ENCODE data around the gene ADCY3.

The ADCY3 gene

DNA sequence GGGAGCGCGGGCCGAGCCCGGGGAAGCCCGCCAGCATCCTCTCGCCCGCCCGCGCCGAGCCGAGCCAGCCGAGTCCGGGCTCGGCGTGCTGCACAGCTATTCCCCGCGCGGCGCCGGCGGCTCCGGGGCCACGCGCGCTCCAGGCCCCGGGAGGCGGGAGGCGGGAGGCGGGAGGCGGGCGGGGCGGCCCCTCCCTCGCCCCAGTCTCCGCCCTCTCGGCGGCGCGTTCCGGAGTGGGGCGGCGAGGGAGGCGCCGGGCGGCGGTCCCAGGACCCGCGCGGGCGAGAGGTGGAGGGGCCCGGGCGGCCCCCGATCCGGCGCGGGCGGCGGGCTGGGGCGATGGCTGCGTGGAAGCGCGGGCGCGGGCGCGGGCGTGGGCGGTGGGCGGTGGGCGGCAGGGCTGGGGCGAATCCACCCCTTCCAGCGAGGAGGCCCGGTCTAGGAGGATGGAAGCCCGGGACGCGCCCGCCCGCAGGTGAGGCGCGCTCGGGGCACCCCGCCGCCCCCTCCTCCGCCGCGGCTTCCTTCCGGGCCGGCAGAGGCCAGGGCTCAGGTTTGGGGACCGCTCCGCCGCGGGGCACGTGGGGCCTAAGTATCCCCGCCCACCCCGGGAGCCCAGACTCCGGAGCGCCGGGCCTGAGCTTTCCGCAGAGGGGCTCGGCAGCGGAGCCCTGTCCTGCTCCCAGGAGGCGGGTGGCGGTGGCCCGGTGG is at the start of gene ADCY3:
Gene ADCY3, minus strand, starts transcription at position 140 of the 711 bp plus-strand sequence. CDS start 1,250 bp downstream, outside the sequence.
- peak; percentile 84 for DNase-seq

DNA sequence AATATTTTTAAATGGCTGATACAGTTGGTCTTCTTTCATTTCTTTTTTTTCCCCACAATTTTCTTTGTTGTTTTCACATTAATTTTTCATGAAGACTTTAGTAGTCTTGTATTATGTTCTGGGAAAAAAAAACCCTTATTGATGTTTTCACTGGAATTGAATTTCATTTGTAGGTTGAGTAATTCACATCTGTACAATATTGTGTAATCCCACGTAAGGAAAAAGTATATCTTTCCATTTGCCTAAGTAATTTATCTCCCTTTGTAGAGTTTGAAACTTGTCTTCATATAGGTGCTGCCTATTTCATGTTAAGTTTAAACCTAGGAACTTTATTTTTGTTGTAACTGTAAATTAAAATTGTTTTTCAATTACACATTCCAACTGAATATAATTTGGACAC is 49.7 kb upstream of the ADCY3 start:
- no peak for DNase-seq

DNA sequence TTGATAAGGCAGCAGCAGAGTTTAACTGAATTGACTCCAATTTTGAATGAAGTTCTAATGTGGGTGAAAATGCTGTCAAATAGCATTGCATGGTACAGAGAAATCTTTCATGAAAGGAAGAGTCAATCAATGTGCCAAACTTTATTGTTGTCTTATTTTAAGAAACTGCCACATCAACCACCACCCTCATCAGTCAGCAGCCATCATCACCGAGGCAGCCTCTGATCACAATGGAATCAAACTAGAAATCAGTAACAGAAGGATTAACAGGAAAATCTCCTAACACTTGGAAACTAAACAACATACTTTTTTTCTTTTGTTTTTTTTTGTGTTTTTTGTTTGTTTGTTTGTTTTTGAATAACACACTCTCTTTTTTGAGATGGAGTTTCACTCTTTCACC is 41.9 kb upstream of the ADCY3 start:
- DNase-seq = no peak

DNA sequence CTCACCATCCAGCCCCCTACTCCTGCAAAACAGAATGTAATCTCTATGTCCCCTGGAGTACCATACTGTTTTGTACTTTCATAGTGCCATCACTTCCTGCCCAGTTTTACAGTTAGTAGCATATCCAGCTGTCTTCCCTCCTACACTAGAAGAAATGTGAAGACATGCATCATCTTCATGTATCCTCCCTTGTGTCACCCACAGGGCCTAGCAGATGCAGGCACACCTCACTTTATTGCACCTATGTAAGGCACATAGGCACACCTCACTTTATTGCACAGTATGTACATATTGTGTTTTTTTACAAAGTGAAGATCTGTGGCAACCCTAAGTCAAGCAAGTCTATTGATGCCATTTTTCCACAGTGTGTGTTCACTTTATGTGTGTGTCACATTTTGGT is 39.7 kb upstream of the ADCY3 start:
- no peak for DNase-seq

DNA sequence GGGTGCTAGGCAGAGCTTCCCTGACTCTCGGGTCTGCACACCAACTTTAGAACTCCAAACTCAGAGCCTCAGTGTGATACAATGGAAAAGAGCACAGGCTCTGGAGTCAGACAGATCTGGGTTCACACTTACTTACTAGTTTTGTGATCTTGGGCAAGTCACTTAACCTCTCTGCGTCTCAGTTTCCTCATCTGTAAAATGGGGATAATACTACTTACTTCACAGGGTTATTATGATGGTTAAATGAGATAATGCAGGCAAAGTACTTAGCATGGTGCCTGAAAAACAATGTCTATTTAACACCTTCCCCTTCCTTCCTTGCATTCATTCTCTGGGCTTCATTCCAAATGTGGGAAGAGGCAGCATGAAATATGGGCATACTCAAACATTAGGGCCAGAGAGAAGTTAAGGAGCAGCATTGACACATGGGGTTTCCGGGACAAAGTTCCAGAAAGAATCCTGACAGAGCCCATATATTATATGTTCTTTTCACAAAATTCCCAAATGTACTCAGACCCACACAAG is 38.4 kb upstream of the ADCY3 start:
- DNase-seq = no peak

DNA sequence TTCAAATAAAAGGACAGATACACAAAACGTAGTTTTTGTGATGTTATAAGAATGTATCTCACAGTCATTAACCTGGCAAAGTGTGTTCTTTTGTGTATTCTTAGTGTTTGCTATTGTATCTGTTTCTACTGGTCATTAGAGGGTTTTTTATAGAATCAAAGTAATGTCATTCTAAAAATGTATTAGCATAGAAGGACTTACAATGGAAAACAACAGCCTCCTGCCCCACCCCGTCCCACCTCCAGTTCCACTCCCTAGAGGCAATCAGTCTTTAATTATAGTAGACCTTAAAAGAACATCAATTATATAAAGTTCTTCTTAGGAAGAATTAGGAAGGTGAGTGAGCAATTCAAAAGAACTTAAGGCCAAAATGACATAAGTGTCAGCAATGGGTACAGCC is 37.9 kb upstream of the ADCY3 start:
- DNase-seq = no peak

DNA sequence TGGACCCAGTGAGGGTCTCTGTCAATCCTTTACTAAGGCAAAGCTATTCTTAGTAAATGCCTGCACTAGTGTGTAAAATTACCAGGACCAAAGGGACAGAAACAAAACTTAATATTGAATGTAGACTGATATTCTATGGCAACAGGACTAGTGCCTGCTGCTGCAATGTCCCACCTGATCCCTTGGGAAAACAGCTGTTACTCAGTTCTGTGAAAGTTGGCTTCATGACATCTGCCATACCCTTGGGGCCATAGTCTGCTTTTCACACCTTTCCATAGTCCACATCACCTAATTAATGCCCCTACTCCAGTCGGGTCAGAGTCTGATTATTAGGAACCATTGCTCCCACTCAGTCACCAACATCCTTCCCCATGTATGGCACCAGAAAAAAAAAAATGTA is 37.2 kb upstream of the ADCY3 start:
- DNase-seq = no peak

DNA sequence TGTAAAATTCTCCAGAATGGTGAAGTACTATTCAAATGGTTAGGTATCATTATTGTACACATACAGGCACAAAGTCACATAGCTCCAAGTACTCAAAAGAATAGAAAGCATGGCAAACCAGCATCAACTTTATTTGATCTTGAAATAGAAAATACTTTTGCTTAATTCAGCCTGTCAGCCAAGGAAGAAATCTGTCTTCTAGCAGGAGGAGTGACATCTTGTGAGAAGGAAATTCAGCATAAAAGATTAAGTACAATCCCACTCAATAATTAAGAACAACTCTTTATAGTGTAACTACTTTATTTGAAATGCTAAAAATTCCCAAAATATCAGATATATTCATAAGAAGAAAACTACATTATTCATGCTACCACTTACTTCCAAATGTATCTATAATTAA is 35.9 kb upstream of the ADCY3 start:
- no peak for DNase-seq

DNA sequence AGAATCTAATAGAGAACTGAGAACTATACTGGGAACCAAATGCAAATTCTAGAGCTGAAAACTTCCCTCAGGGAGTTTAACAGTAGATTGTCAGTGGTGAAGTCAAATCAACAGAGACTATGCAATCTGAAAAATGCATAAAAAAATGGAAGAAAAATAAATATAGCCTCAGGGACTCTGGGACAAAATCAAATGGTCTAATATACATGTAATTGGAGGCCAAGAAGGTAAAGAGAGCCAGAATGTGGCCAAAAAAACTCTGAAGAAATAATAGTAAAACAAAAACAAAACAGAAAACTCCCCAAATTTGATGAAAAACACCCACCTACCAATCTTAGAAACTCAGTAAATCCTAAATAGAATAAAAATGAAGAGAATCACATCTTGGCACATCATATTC is 35.2 kb upstream of the ADCY3 start:
- DNase-seq = no peak

DNA sequence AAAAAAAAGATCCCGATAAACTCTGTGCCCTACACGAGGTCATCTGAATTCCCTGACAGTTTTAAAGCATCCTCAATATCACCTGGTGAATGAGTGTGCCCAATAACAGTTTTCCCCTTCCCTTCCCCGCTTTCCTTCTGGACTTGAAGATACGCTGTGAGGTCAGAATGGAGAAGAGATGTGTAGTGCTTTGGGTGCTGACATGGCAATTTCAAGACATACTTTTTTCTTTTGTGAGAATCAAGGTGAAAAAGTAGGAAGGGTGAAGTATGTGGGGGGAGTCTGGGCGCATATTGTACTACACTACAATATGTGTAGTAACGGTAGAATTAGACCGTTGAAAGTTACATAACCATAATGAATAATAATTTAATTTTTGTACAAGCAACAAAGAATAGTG is 30.1 kb upstream of the ADCY3 start:
- DNase-seq = no peak

DNA sequence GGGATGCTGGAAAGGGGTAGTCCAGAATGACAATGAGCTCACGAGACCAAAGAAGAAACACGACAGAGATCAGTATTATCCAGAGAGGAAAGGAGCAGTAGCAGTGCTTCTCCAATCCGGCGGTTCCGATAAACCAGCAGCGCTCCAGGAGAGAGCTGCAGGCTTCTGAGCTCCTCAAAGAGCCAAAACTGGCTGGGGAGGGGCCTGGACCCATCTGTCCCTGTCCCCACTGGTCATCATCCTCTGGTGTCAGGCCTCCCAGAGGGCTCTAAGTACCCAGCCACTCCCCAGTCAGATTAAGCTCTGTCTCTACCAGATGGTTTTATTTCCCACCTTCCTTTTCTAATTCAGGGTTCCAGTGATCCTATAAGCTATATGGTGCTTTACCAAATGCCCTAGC is 28.5 kb upstream of the ADCY3 start:
- DNase-seq = no peak

DNA sequence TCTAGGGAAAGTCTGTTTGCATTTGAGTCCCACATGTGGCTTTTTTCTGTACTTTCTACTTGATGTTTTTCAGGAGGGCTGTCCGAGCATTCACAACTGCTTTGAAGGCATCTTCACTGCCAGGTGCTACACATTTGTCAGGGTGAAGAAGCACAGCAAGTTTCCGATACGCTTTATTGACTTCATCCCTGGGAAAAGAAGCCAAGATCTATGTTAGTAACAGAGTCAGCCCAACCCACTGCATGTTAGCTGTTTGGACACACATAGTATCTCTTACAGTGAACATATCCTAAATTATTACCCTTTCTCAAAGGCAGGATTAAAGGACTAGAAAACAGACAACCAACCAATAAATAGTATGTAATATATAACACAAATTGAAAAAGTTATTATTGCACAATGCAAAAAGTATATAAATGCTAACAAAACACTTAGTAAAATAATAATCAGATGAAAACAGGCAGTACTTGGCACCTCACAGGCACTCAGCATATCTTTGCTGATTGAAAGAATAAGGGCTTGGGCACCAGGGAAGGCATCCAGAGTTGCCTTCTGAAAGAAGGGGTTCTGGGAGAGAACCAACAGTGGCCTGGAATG is 27.6 kb upstream of the ADCY3 start:
- no peak for DNase-seq

DNA sequence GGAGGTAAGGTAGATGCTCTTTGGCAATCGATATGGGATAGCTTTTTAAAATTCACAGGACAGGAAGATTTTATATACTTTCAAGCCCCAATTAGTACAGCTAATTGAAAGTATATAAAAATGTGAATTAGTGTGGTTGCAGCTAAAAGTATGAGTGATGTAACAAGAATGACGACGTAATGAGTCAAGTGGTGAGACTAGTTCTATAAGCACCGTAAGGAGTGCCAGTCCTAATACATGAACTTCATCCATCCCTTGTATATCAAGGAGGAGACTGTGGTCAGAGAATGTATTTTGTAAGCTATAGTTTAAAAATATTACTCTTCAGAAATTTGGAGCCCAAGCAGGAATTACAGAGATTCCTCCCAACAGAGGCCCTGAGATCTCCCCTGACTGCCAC is 25.9 kb upstream of the ADCY3 start:
- no peak for DNase-seq

DNA sequence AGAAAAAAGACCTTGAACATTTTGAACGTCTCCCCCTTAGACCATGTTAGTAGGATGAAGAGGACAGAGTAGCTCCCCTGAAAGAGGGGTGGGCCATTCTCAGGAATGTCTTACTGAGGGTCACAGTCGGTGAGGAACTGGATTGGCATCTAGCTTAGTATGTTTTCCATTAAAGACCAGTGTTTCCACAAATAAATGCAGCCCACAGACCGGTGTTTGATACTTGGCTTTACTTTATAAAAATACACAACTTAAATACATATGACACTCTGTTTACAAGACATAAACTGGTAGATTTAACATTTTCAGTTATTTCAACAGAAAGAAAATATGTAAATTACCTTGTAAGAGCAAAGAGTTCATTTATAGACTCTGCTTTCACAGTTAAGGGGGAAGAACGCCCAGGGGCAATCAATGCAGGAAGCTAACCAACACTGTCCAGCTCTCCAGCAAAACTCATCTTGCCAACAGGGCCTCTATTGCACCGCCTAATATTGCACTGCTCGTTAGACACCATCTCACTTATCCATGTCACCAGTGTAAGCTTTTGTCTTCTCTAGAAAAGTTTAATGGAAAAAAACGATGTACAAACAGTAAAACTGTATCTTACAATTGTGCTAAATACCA is 23.5 kb upstream of the ADCY3 start:
- no peak for DNase-seq

DNA sequence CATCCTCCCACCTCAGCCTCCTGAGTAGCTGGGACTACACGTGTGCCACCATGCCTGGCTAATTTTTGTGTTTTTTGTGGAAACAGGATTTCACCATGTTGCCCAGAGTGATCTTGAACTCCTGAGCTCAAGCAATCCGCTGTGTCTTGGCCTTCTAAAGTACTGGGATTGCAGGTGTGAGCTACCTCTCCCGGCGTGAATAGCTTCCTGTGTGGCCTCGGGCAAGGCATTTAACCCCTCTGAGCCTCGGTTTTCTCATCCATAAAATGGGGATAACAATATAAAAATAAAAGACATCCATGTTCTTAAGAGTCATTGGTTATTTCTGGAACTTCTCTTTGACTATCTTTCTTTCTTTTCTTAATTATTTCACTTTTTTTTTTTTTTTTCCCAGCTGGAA is 19.3 kb upstream of the ADCY3 start:
- no peak for DNase-seq

DNA sequence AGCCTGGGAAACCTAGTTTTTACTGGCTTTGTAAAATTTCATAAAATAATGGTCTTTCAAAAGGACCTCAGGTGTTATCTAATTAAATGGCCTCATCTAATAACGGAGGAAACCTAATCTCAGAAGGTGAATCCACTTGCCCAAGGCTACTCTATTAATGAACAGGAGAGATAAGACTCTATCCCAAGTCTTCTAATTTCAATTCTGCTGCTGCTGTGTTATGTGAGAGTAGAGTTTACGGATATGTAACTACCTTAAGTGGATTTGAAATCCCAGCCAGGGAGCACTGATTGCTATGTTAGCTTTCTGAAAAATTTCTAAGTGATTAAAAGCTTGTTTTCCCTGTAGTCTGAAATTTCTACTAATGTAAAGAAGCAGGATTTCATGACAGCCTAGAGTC is 17.2 kb upstream of the ADCY3 start:
- DNase-seq = no peak

DNA sequence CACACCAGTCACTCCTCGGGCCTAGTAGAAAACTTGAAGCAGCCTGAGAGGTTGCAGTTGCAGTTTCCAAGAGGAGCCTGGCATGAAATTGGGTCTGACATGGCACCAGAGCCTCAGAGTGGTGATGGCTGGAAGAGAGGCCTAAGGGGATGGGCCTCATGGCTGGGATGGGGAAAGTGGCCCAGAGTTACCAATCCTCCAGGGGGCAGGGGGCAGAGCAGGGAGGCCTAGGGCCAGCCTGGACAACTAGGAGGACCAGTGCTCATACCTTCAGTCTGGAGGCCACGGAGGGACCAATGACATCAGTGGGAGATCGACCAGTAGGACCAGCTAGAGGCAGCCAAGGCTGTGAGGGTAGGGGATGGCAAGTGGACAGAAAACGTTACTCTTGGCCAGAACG is 15.1 kb upstream of the ADCY3 start:
- DNase-seq = no peak

DNA sequence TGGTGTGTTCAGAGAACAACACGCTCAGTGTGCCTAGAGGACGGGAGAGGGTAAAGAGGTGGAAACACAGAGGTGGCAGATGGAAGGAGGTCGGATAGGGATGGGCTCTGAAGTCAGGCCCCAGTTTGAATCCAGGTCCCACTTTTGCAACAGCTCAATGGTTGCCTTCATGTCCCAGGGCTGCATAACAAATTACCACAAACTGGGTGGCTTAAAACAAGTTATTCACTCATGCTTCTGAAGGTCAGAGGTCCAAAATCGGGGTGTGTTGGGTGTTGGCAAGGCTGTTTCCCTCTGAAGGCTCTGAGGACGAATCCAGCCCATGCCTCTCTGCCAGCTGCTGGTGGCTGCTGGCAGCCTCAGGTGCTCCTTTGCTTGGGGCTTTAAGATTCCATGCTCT is 12.7 kb upstream of the ADCY3 start:
- DNase-seq = no peak

DNA sequence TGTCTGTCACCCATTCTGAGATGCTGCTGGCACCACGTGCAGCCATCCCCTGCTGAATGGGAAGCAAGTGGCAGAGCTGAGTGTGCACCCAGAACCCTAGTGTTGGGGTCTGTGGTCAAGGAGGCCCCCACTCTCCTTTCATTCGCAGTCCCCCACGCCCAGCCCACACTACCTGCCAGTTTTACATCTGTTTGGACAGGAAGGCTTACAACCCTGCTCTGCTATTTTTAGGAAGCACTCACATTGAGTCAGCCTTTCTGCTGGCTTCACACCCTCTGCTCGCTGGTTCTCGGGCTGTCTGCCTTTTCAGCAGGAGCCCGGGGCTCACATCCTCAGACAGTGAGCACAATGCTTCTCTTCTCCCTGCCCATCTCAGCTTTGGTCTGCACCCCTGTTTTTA is 10.7 kb upstream of the ADCY3 start:
- DNase-seq = no peak

DNA sequence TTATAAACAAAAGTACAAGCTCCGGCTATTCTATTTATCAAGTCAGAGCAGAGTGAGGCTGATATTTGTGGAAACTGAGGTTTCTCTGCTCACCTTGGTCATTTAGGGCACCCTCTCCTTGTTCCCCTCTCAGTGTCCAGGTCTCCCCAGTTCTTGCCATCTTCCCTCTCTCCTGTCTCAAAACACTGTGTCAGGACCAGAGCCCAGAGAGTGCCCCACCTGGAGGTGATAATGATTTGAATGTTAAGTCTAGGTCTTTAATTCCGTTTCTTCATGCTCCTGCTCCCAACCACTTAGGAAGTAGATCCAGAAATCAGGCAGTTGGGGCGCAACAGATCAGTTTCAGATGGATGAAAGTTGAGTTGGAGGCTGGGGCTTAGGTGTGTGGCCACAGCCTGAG is 9.2 kb upstream of the ADCY3 start:
- no peak for DNase-seq

DNA sequence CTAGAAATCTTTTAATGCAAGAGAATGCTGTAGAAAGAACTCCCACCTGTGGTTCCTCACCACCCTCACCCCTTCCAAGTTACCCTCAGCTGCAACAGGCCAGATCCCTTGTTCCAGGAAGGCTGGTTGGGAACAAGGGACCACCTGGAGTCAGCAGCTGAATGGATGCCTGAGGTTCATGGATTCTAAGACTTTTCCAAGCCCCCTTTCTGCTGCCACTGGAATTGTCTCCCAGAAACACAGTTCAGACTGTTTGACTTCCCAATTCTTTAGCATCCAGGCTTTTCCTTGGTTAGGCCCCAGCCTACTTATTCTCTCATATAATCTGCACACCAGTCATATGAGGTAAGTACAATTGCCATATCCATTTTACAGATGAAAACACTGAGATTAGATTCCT is 8.0 kb upstream of the ADCY3 start:
- no peak for DNase-seq

DNA sequence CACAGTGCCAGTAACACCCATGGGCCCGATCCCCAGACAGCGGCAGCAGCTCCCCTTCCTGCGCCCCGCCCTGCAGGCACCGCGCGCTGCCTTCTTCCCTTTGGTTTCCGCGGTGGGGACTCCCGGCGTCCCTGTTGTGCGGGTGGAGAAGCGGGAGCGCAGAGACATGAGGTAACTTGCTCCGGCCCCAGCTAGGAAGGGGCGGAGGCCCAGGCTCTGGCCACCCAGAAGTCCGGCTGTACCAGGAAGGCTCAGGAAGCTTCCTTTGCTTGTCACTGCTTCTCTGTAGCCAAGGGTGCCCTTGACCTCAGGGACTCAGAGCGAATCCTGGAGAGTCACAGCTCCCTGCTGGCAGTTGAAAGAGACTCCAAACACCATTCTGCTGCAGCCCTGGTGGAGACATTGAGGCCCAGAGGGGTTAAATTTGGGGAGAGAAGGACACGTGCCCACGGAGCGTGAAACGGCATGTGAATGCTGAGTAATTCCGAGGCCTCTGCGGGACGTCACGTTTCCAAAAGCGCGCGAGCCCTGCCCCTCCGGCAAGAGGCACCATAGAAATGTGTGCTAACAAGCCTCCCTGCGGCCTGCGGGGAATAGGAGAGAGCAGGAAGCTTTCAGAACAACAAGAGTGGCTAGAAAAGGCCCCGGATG is 6.7 kb upstream of the ADCY3 start:
- DNase-seq = peak; percentile 74

DNA sequence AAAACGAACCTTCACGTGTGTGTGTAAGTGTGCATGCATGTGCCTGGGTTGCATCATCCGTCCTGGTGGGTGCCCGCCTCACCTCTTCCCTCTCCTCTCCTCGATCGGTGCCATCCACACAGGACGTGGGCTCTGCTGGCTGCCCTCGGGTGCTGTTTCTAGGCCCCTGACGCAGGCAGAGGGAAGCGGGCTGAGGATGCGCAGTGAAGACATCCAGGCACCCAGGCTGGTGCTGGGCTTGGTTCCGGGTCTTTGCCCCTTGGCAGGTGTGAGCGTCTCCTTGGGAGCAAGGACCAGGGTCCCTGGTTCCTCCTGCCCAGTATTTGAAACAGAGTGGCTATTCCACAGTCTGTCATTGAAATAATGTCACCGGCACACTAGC is 6.2 kb upstream of the ADCY3 start:
- DNase-seq = no peak

DNA sequence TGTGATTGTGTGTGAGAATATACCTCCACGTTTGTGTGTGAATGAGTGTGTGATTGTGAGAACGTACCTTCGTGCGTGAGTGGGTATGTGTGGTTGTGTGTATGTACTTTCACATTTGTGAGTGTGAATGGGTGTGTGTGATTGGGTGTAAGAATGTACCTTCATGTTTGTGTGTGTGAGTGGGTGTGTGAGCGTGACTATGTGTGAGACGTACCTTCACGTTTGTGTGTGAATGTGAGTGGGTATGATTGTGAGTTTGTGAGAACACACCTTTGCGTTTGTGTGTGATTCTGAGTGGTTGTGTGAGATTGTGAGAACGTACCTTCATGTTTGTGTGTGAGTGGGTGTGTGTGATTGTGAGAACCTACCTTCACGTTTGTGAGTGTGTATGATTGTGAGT is 5.8 kb upstream of the ADCY3 start:
- no peak for DNase-seq

Data from activated CD8-positive, alpha-beta memory T cell treated with anti-CD3 and anti-CD28 coated beads, Interleukin-2, amount 50 U/mL, for 48 hours (primary cell).